Measurements from ENCODE around the gene PASK. TPM values are rescaled to one million over a fixed set of nuclear protein-coding genes. Genes with fewer than 3 reads are reported as not detected.

The PASK gene
- total RNA-seq, 1 donor from 2014 or later = 15.7 TPM

DNA sequence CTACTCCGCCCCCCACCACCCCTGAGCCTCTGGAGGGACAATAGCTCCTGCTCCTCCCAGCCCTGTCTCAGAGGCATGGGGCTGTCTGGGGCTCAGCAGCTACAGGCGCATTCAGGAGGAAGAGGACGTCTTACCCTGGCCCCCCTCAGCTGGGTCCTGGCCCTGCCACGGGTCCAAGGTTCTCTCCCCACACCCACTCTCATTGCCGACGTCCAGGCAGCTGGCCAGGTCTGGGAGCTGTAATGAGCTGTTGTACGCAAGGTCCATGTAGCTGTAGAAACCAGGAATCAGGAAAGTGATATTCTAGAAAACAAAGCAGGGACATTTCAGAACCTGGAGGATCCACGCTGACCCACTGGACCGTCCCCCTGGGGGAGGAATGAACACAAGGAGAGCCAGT is 13.5 kb downstream of the PASK start:
- intact Hi-C loops (cut with DNase I) = no loop called here
- H3K9me3 ChIP-seq = no peaks in the 10 kb centered on the region
- H3K36me3 ChIP-seq = peaks cover 4% of the 10 kb centered on the region
- DNase-seq (no peak), ATAC-seq (no peak)
- H3K27me3 ChIP-seq = no peaks in the 10 kb centered on the region
- H3K4me3 ChIP-seq = no peak overlapping the region
- no peaks in the 10 kb centered on the region for H3K4me1 ChIP-seq
- no peak overlapping the region for H3K27ac ChIP-seq
- TF ChIP-seq CTCF (IDR thresholded peaks at IDR 0.05) = no peak

DNA sequence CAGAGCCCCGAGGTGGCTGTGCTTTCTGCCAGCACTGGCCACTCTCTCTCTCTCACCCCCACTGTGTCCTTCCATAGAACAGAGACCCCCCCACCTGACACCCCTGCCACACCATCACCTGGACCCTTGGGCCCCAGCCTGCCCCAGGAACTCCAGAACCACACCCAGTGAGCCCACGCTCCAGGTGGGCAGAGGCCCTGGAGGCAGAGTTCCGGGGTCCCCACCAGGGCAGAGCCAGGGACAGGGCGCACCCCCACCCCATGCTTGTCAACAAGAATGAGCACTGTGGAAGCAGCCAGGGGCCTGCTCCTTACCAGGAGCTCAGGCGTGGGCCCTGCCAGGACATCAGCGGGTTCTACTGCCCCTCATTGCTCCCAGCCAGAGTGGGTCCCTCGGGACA is 14.6 kb downstream of the PASK start:
- intact Hi-C loops (cut with DNase I) = no loop called here
- H3K36me3 ChIP-seq = peaks cover 4% of the 10 kb centered on the region

GRCh38 chr2:241133436-241133820 is 15.8 kb downstream of the PASK start:
- no peak for TF ChIP-seq CTCF (IDR thresholded peaks at IDR 0.05)

More for the DNA sequence above, 14.6 kb downstream of the PASK start:
- H3K27me3 ChIP-seq = no peaks in the 10 kb centered on the region
- H3K4me3 ChIP-seq = no peak overlapping the region
- DNase-seq (no peak), ATAC-seq (no peak)
- H3K27ac ChIP-seq = no peak overlapping the region
- no peaks in the 10 kb centered on the region for H3K9me3 ChIP-seq
- no peaks in the 10 kb centered on the region for H3K4me1 ChIP-seq
- no peak for TF ChIP-seq CTCF (IDR thresholded peaks at IDR 0.05)

DNA sequence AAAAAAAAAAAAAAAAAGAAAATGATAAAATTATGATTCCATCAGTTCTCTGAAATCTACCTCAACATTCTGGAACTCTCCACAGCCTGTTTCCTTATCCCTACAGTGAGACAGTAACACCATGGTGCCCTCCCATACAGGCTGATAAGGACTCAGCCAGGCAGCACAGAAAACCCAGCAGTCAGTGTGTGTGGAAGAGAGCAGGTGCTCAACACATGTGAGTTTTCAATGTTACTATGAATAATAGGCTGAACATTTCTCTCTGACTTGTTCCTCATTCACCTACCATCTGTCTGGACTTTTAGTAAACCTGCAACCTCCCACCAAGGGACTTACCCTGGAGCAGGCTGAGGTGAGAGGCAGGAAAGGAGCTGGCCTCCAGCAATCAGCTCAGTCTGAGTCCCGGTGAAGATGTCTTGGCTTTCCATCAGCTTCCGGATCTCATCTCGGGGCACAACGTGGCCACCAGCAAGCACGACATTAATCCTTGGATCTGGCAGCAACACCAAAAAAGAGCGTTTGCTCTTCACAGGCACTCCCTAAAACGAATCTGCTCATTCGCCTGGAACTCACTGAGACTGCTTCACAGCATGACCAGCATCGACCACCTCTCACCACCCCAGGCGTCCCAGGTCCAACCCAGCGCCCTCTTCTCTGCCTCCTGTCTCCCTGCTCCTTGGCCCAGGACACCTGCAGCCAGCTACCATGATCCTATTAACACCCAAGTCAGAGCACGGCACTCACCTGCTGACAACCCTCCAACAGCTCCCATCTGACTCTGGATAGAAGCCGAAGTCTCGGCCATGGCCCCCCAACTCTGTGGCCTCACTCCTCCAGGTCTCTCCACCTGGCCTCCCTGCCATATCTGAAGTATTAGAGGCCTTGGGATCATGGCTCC is 16.5 kb downstream of the PASK start:
- no peaks in the 10 kb centered on the region for H3K4me1 ChIP-seq
- ATAC-seq = no peak
- intact Hi-C loops (cut with DNase I) = no loop called here
- H3K4me3 ChIP-seq = no peak overlapping the region
- peak; percentile 34 for DNase-seq
- H3K9me3 ChIP-seq = no peaks in the 10 kb centered on the region
- no peaks in the 10 kb centered on the region for H3K27me3 ChIP-seq
- H3K27ac ChIP-seq = no peak overlapping the region
- peaks cover 4% of the 10 kb centered on the region for H3K36me3 ChIP-seq
- no peak for TF ChIP-seq CTCF (IDR thresholded peaks at IDR 0.05)

More at GRCh38 chr2:241133436-241133820, 15.8 kb downstream of the PASK start:
- Histone ChIP-seq H3K4me1 (no peaks in the 10 kb centered on the region), H3K27me3 (no peaks in the 10 kb centered on the region), H3K27ac (no peak overlapping the region), H3K36me3 (peaks cover 4% of the 10 kb centered on the region), H3K9me3 (no peaks in the 10 kb centered on the region), H3K4me3 (no peak overlapping the region)
- intact Hi-C loops (cut with DNase I) = no loop called here
- no peak for DNase-seq
- no peak for ATAC-seq

DNA sequence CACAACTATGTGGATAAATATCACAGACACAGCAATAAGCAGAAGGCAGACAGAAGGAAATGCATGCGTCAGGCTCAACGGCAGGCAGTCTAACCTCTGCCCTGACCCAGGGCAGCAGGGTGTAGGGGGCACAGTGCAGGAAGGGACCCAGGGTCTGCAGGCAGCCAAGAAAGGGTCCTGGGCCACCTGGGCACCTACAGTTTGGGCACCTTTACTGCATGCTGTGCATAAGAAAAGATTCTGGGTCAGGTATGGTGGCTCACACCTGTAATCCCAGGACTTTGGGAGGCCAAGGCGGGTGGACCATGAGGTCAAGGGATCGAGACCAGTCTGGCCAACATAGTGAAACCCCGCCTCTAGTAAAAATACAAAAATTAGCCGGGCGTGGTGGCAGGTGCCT is 17.7 kb downstream of the PASK start:
- ATAC-seq = no peak
- peak; percentile 22 for DNase-seq
- intact Hi-C loops (cut with DNase I) = no loop called here
- no peak for TF ChIP-seq CTCF (IDR thresholded peaks at IDR 0.05)
- Histone ChIP-seq H3K4me1 (no peaks in the 10 kb centered on the region), H3K36me3 (no peaks in the 10 kb centered on the region), H3K4me3 (no peak overlapping the region), H3K9me3 (no peaks in the 10 kb centered on the region), H3K27me3 (no peaks in the 10 kb centered on the region), H3K27ac (no peak overlapping the region)
